ENCODE results near the gene C16orf78.

C16orf78 gene

DNA sequence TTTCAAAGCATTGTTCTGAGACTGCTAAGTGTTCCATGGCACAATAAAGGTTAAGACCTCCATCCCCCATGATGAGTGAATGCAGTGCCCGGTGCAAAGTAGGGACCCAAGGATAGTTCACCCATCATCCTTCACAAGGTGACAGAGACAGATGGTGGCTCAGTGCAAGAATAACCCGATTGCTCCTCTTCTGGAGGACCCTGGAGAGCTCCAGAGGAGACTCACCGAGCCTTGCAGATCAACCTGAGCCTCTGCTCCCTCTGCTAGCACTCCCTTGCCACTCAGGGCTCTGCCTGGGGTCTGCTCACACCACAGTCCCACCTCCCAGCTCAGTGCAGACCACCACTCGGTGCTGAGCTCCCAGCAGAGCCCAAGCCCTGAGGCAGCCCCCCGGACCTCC, 49.3 kb downstream of the C16orf78 start:
- no peak for DNase-seq (ENCODE audit: extremely low read depth, insufficient read length)
- TF ChIP-seq, protein P1, sequence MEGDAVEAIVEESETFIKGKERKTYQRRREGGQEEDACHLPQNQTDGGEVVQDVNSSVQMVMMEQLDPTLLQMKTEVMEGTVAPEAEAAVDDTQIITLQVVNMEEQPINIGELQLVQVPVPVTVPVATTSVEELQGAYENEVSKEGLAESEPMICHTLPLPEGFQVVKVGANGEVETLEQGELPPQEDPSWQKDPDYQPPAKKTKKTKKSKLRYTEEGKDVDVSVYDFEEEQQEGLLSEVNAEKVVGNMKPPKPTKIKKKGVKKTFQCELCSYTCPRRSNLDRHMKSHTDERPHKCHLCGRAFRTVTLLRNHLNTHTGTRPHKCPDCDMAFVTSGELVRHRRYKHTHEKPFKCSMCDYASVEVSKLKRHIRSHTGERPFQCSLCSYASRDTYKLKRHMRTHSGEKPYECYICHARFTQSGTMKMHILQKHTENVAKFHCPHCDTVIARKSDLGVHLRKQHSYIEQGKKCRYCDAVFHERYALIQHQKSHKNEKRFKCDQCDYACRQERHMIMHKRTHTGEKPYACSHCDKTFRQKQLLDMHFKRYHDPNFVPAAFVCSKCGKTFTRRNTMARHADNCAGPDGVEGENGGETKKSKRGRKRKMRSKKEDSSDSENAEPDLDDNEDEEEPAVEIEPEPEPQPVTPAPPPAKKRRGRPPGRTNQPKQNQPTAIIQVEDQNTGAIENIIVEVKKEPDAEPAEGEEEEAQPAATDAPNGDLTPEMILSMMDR (IDR thresholded peaks at IDR 0.05; ENCODE audit: insufficient read depth, low read length, poor library complexity, severe bottlenecking) = no peak
- H3K4me3 ChIP-seq (replicated peaks; ENCODE audit: low read depth, low read length) = no peak overlapping the region
- H3K36me3 ChIP-seq (ENCODE audit: control insufficient read depth, insufficient read depth, low read length) = no peaks in the 10 kb centered on the region
- H3K27me3 ChIP-seq (replicated peaks; ENCODE audit: control insufficient read depth, insufficient read depth, low read length) = peaks cover 2% of the 10 kb centered on the region

DNA sequence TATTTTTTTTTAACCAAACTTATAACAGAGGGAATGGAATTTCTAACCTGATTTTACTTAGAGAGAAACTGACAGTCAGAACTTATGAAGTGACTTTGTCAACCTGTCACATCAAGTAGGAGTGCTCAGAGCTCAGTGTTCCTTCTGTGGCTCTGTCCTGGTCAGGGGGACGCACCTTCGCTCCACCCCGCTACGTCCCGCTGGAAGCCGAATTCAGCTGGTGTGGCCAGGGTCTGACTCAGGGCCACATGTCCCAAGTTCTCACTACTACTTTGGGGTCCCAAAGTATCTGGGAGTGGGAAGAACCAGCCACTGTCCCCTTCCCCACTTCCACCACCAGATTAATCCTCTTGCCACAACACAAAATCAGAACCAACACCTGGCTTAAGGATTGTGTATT, 51.4 kb downstream of the C16orf78 start:
- no peak for DNase-seq (ENCODE audit: extremely low read depth, insufficient read length)
- TF ChIP-seq, protein P1 (IDR thresholded peaks at IDR 0.05; ENCODE audit: insufficient read depth, low read length, poor library complexity, severe bottlenecking) = no peak
- H3K27me3 ChIP-seq (replicated peaks; ENCODE audit: control insufficient read depth, insufficient read depth, low read length) = peaks cover 1% of the 10 kb centered on the region

GRCh38 chr16:49427771-49428170, 54.2 kb downstream of the C16orf78 start:
- no peak for DNase-seq (ENCODE audit: extremely low read depth, insufficient read length)
- peaks cover 1% of the 10 kb centered on the region for H3K27me3 ChIP-seq (replicated peaks; ENCODE audit: control insufficient read depth, insufficient read depth, low read length)
- TF ChIP-seq, protein P1 (IDR thresholded peaks at IDR 0.05; ENCODE audit: insufficient read depth, low read length, poor library complexity, severe bottlenecking) = no peak
- no peak overlapping the region for H3K4me3 ChIP-seq (replicated peaks; ENCODE audit: low read depth, low read length)
- no peaks in the 10 kb centered on the region for H3K36me3 ChIP-seq (ENCODE audit: control insufficient read depth, insufficient read depth, low read length)

More for the DNA sequence above, 51.4 kb downstream of the C16orf78 start:
- Histone ChIP-seq H3K4me3 (replicated peaks; ENCODE audit: low read depth, low read length) (no peak overlapping the region), H3K36me3 (ENCODE audit: control insufficient read depth, insufficient read depth, low read length) (no peaks in the 10 kb centered on the region)

DNA sequence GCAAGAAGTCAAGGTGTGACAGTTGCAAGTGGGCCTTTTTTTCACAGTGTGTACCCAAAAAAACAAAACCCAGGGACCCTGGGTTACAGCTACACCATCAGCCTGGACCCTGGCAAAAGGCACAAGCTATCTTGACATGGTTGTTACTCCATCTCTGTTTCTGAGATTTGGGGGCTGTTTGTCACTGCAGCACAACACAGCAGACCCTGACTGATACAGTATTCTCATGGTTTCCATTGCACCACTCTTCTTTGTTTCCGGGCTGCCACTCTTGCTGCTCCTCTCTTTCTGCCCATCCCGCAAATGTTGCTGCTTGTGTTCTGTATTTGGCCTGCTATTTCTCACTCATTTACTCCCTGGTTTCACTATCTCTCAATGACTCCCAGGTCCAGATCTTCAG, 55.2 kb downstream of the C16orf78 start:
- peaks cover 1% of the 10 kb centered on the region for H3K27me3 ChIP-seq (replicated peaks; ENCODE audit: control insufficient read depth, insufficient read depth, low read length)
- no peaks in the 10 kb centered on the region for H3K36me3 ChIP-seq (ENCODE audit: control insufficient read depth, insufficient read depth, low read length)
- no peak for DNase-seq (ENCODE audit: extremely low read depth, insufficient read length)
- H3K4me3 ChIP-seq (replicated peaks; ENCODE audit: low read depth, low read length) = no peak overlapping the region
- TF ChIP-seq, protein P1 (IDR thresholded peaks at IDR 0.05; ENCODE audit: insufficient read depth, low read length, poor library complexity, severe bottlenecking) = no peak

DNA sequence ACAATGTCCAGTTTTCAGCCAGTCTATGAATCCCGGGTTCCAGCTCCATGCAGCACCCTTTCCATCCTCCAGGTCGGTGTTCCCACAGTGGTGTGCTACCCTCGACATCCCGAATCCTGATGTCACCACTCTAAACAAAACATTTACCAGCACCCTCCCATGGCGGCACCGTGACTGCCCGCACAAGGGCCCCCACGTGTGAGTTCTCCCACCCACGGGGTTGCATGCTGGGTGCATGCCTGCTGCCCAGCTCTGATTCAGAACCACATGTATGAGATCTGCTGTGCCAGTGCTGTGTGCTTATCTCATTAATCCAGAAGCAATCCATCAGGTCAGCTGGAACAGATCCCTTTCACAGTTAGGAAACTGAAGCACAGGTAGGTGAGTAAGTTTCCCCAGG, 57.4 kb downstream of the C16orf78 start:
- Histone ChIP-seq H3K4me3 (replicated peaks; ENCODE audit: low read depth, low read length) (no peak overlapping the region), H3K36me3 (ENCODE audit: control insufficient read depth, insufficient read depth, low read length) (no peaks in the 10 kb centered on the region), H3K27me3 (replicated peaks; ENCODE audit: control insufficient read depth, insufficient read depth, low read length) (peaks cover 1% of the 10 kb centered on the region)
- DNase-seq (ENCODE audit: extremely low read depth, insufficient read length) = no peak
- TF ChIP-seq, protein P1 (IDR thresholded peaks at IDR 0.05; ENCODE audit: insufficient read depth, low read length, poor library complexity, severe bottlenecking) = no peak

All from GM06990 (cell line).